CD4-positive, alpha-beta T cell treated with Interferon alpha-2 for 1 hour (primary cell): ENCODE measurements around the gene CUX1.
"Not testable (repeated sequence)": the region's sequence is repeated elsewhere in the genome, so short reads cannot be mapped to it uniquely, and the experiment has no call there.

ENCODE experiments used
- DNase-seq, 2 donors: peaks; one replicate each; pipeline ENCODE4 v3.0.0-alpha.2; 2020 to 2022

Gene CUX1

DNA sequence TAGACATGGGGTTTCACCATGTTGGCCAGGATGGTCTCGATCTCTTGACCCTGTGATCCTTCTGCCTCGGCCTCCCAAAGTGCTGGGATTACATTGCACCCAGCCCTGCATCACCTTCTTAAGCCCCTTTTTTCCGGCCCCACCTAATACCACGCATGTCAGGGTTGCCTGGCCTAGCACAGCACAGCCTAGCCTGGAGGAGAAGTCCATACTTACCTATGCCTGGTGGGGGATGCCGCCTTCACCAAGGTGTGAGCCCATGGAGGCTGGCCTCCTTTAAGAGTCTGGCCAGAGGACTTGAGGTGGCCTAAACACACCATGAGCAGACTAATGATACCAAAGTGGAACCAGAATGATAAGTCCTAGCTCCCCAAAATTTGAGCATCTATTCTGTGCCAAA is 22.0 kb upstream of the CUX1 start:
- no peak for DNase-seq

DNA sequence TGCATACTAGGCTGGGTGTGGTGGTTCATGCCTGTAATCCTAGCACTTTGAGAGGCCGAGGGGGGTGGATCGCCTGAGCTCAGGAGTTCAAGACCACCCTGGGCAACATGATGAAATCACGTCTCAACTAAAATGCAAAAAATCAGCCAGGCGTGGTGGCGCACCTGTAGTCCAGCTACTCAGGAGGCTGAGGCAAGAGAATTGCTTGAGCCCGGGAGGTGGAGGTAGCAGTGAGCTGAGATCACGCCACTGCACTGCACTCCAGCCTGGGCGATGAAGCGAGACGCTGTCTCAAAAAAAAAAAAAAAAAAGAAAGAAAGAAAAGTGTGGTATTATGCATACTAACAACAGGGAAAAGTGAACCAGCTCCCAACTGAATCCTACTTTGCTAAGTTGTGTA is 19.3 kb upstream of the CUX1 start:
- not testable (repeated sequence) for DNase-seq

DNA sequence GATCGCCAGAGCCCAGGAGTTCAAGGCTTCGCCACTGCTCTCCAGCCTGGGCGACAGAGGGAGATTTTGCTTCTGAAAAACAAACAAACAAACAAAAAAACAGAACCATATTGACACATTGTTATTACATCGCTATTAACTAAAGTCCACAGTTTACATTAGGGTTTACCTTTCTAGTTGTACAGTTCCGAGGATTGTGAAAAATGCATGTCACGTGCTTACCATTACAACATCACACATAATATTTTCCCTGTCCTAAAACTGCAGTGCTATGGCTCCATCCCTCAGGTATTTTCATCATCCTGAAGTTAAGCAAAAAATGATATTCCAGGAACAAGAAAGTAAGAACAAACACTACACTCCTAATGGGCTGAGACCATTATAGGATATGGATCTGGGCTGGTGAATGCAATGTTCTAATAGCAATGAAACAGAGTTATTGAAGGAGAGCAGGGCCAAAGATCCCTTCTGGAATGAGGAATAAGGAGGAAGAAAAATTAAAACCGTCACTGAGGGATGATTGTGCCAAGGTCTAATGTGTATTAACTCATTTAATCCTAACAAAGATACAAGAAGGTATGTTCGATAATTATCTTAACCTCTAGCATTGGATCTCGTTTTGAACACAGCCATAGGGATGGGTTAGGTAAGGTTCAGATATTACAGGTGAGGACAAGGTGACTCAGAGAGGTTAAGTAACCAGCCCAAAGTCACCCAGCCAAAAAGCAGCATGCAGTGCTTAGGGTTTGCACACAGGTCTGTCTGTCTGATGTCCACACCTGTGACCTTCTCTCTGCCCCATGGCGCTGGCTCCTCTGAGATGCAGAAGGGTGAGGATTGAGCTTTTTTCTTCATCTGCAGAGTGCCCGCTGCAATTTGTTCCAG is 14.0 kb upstream of the CUX1 start:
- no peak for DNase-seq

DNA sequence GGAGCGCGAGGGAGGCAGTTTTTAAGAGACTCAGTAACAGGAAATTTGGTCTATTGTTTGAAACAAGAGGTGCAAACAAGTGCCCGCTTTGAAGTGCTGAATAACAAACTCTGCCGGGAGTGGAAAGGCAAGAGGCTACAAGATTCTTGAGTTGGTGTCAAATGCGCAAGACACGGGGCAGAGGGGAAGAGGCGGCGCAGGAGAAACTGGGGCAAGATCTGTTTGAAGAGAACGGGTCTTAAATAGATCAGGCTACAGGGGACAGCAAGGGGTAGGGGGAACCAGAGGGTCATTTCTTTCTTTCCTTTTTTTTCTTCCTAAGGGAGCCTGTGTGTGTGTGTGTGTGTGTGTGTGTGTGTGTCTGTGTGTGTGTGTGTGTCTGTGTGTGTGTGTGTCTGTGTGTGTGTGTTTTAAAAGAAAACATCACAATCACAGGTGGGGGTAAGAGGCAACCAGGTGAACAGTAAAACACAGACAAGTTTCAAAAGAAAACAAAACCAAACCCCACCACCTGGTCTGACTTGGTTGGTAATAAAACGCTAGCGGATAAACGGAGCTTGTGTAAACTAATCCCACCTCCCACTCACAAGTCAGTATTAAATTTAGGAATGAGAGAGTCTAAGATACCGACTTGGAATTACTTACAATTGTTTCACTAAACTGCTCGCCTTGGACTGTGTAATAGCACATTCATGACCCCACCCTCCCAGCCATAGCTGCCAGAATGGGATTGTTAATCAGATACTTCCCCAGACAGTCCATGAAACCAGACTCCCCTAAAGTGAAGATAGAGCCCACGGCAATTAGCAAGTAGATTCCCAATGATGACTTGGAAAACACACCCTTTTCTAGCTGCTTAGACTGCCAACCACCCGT is 13.1 kb upstream of the CUX1 start:
- DNase-seq: peak in 1 of 2 donors; percentile 34

DNA sequence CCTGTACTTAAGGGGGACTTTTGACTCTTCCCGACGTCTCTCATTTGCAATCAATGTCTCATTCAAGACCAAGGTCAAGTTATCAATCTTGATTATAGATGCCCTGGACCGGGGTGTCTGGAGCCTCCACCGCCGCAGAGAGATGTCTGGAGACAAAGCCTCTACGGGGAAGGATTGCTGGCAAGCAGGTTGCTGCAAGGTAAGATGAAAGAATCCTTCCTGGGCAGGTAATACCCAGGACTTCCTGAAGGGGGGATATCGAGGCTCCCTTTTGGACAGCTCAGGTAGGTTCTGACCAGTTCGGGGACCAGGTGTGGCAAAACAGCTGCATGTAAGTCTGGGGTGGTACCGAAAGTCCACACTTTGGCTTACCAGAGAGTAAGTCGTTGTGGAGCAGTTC is 12.5 kb upstream of the CUX1 start:
- DNase-seq: peak in 1 of 2 donors; percentile 27

DNA sequence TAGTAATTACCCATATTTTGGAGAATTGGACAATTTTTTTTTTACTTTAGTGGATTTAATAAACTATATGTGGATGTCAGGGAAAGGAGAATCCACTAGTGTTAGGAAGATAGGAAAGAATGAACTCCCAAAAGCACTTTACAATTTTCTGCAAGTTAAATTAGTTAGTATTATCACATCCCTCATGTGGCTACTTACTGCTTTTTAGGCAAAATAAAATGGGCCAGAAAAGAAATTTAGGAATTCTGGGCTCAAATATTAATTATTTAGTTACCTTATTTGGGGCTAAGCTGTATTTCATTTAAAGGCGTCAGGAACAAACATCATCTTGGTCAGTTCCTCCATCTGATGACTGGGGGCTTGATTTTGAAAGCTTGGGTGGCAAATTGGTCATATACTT is 4.8 kb upstream of the CUX1 start:
- no peak for DNase-seq

DNA sequence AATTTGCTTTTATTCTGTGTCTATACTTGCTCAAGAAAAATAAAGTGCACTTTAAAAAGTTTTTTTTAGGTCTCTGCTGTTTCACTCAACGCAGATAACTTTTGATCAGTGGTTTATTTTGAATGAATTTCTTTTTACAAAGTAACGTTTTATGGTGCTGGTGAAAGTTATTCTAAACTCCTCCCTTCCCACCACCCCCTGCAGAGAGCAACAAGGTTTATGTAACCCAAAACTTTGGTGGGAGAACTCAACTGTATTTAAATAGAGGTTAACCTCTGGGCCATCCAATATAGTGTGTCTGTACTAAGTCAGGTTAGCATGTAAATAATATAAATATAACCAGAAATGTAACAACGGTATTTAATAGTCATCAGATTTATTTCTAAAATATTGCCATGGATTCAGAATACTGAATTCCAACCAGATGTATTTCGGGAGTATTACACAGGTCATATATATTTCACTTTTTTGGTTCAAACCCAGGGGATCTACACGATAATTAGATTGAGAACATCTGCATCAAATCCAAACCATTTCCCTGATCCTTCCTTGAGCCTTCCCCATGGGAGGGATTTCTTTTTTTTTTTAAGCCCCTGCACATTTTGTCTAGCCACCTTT is 3.9 kb upstream of the CUX1 start:
- no peak for DNase-seq

DNA sequence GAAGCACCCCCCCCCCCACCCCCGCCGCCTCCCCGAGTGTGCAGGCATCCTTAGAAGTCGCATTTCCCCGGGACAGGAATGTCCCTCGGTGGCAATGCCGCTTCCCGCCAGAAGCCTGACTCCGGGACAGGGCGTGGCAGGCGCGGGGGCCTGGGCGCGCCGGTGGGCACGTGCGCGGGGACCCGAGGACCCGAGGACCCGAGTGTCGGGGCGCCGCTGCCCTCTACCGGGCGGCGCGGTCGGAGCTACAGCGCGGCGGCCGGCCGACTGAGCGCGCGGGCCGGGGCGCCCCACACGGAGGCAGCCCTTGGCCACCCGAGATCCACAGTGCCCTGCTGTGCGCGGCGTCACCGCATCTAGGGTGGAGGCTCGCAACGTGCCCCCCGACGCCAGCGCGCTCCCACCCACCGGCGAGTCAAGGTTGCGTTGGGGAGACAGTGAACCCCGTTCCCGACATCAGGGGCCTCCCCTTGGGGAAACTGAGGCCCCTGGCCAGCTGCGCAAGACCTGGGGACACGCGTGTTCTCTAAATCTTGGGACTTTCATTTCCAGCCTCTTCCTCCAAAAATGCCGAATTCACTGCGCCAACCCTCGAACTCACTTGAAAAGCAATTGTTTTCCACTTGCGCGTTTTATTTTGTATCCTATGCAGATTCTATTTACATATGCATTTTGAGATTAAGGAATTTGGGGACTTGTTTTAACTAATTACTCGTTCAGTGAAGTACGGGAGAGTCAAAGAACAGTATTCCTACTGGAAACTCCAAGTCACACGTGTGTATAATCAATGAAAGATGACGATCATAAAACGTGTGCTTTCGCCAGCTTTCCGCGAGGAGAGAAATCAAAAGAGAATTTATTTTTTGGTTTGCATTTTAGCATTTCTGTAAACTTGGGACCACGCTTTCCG is 3.1 kb upstream of the CUX1 start:
- peak; percentile 50 to 65 for DNase-seq

DNA sequence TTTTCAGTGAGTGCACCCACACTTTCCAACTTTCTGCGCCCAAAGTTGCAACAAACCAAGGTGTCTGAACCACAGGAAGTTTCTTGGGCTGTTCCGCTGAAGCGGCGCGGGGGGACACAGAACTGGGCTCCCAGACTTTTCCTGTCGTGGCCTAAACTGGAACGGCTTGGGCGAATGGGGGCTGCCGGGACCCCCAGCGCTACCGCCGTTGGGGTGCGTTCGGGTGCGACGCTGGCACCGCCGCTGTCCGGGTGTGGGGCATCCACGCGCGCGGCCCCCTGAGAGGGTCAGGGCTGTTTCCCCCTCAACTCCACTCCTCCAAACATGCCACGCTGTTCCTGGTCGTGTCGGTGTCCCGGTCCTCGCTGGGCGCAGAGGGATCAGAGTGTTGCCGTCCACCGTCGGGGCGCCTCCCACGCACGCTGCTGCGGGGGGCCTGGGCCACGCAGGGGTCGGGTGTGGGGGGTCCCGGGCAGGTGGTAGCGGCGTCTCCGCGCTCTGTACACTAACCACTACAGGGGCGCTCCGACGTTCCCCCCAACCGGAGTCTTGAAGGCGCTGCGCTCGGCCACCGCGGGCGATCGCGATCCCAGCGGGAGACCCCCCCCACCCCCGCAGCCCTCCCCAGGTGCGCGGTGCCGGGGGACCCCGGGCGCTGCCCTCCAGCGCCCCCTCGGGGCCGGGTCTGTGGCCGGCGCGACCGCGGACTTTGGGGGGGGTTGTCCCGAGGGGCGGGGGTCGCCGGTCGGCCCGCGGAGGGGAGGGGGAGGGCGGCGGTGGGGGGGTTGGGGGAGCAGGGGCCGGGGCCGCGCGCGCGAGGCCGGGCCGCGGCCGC is 2.2 kb upstream of the CUX1 start:
- peak; percentile 54 to 69 for DNase-seq

DNA sequence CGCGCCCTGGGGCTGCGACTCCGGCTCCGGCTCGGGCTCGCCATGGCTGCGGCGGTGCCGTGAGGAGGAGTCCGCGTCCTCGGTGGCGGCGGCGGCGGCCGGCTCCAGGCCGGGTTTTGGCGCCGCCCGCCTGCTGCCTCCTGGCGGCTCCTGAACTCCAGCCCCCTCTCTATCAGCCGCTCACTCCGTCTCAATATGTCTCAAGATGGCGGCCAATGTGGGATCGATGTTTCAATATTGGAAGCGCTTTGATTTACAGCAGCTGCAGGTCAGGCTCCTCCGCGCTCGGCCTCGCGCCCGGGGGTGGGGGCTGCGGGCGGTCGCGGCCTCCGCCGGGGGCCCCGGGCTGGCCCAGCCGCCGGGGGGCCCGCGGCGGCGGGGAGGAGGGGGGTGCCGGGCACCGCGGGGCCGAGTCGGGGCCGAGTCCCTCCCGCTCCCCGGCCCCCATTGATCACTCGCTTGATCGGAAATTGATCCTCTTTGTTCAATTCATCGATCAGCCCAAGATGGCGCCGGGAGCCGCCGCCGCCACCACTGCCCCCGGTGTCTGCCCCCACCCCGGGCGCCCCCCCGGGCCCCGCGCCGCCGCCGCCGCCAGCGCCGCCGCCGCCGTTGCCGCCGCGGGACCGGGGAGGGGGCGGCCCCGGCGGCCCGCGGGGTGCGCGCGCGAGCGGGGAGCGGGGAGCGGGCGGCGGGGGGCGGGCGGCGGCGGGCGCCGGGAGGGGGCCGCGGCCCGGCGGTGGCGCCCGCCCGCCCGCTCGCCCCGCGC is 1.4 kb upstream of the CUX1 start:
- peak; percentile 72 to 80 for DNase-seq

DNA sequence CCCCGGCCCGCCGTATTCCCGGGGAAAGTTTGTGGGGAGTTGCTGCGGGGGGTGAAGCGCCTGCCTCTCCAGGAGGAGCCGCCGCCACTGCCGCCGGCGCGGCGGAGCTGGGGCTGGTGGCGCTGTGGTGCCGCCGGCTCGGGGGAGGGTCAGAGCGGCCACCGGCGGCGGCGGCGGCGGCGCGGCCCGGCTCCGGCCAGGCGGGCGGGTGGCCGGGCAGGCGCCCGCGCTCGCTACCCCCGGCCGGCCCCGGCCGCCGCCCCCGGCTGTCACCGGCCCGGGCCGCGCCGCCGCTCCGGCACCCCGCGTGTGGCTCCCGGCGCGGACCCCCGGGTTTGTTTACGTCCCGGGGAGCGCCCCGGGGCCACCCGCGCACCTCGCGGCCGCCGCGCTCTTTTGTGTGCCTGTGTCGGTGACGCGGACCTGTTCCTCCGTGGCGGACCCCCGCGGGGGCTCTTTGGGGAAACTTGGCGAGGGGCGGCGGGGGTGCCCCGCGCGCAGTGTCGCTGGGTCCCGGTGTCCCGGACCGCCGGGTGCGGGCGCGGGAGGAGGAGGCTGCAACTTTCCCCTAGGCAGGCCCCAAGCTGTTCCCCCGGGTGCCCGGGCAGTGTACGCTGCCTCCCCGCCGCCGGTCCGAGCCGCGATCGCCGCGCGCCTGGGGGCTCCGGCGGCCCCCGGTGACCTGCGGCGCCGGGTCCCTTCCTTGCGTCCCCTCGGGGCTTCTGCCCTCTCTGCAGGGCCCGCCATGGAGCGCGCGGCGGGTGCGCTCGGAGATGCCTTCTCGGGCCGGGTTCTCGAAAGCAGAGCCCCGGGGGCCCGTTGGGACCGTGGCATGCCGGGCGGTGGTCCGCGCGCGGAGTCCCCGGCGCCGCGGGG is 593 bp upstream of the CUX1 start:
- peak in 1 of 2 donors; percentile 11 for DNase-seq

DNA sequence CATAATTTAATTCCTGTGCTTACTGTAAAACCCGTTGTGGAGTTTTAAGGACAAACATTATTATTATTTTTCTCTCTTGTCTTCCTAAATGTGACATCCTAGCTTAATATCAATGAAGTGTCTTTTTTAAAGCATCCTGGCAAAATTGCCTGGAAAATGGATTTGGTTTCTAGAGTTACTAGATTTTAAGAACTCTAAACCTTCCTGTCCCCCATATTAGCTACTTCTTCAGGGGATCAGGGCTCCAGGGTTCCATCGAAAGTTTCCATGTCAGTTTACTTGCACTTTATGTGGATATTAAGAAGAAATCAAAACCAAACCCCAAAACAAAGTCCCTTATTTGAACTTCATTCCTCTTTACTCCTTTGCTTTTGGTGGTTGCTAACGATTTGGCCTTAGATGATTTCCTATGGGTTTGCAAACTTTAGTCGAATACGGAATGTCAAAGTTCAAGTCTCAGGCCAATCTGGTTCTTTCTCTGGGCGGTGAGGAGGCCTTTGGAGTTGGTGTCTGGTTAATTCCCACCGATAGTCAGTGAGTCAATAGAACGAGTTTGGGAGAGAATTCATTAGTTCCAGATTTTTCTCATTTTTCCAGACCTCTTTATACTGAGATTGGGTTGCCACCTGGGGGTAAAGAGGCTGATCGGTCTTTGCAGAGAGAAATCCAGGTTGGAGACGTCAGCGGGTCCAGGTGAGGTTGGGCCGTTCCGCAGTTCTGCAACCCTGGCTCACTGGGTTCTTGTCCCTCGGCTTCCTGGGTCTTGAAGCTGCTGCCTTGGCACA is 1.1 kb downstream of the CUX1 start:
- no peak for DNase-seq

DNA sequence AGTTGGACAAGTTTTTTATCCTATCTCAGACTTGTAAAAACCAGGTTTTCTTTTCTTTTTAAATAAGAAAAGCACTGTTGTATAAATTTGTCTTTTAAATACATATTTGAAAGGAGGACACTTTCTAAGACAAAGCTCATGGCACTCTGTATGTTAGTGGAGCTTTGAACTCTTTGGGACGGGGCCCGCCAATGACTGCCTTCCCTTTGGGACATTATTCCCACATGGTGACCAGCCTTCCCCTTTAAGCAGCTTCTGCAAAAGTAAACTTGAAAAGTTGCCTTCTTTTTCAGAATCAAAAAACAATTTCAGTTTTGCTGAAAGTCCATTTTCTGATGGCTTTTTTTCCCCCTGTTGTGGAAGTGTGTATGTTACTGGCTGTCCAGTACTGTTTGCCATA is 1.8 kb downstream of the CUX1 start:
- DNase-seq: no peak

DNA sequence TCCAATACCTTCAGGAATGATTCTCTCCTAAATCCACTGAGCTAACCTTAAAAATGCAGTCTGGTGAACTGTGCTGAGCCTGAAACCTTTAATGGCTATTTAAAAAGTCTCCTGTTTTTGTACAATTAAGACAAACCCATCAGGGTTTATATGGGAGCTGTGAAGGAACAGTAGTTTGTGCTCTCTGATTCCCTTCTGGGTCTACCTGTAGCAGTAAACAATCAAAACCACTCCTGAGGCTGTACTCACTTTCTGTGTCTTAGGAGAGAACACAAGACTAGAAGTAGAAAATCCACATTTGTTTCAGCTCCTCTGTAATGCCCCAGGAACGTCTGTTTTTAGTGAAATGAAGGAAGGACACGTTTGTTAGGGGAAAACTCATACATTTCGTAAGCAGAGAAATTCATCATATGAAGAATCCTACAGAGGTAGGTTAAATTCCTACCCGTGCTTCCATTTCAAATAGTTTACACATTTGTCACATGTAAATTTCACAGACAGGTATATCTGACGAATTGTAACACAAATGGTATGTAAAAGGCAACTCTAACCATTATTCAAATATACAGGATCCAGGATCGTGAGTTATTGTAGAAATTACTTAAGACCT is 2.6 kb downstream of the CUX1 start:
- DNase-seq: no peak

DNA sequence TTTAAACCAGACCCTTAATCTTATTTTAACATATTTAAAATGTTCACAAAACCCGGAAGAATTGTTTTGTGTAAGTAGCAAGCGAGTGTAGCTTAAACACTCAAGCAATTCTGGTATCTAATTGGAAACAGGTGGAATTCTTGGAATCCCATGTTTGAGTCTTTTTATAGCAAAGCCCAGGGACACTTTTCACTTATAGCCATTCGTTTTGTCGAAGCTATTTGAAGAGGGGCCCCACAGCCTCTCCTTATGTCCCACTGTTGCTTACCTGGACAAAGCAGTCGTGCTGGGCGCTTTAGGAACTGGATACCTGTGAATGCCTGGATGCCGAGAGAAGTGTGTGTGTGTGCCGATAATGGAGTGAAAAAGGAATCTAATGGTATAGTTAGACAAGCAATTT is 3.3 kb downstream of the CUX1 start:
- DNase-seq: no peak

DNA sequence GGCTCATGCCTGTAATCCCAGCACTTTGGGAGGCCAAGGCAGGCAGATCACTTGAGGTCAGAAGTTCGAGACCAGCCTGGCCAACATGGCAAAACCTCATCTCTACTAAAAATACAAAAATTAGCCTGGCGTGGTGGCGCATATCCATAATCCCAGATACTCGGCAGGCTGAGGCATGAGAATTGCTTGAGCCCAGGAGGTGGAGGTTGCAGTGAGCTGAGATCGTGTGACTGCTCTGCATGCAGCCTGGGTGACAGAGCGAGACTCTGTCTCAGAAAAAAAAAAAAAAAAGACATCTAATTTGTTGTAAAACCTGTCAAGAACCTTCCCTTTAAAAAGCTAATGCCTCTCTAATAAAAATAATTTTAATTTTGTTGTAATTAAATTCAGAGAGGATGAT is 5.2 kb downstream of the CUX1 start:
- not testable (repeated sequence) for DNase-seq

DNA sequence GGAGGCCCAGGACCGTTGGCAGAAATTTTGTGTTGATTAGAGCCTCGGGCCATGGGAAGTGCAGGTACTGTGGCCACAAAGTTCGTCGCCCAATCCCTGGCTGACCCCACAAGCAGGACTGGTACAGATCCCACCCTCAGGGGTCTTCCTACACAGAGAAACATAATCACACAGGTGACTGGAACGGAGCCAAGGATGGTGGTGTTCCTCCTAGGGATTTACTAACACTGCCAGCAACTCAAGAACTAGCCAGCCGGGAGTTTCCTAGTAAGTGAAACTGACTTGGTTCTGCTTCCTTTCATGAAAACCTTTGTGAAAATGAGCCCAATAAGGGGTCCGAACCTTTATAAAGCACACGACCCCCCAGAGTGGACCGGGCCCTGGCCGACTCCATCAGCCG is 5.7 kb downstream of the CUX1 start:
- DNase-seq: no peak

DNA sequence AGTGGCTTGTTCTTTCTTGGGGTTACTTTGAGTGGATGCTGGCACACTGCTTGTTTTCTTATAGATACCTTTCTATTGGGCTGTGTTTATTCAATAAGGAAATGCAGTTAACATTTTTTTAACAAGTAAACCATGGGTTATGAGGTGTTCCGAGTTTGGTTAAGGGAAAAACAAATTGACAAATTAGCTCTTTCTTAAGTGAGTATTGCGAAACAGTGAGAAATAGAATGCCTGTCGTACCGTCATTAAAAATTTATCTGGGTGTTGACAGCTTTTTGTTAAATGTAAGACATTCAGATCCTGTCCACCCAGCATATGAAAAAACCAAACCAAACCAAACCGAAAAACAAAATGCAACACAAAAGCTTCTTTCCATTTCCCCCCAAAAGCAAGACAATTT is 6.2 kb downstream of the CUX1 start:
- no peak for DNase-seq
